GM12864 (cell line): ENCODE results near the gene SMARCD3.

ENCODE experiments used
- DNase-seq: peaks from one replicate; pipeline ENCODE4 v3.0.0-alpha.2; 2011; ENCODE audit warnings: low read depth
- H3K4me3 ChIP-seq: 2 replicates; pipeline ENCODE4 v1.5.1; 2011; ENCODE audit warnings: mild to moderate bottlenecking, low read depth, low read length, control low read depth
- CTCF ChIP-seq: IDR thresholded peaks from 2 replicates; pipeline ENCODE4 v1.5.1; 2011; ENCODE audit warnings: low read depth, mild to moderate bottlenecking, moderate library complexity, low read length, control low read depth, inconsistent platforms; ENCODE audit errors: missing control alignments

SMARCD3 gene

GRCh38 chr7:151248346-151249033, at the start of gene SMARCD3:
TSS of gene SMARCD3 (minus strand) at chr7:151248694. CDS start at chr7:151248562, 132 bp downstream.
- TF ChIP-seq CTCF: no peak
- no peak for DNase-seq
- no peak within 1 kb of the TSS for H3K4me3 ChIP-seq

GRCh38 chr7:151296202-151296992, 47.9 kb upstream of the SMARCD3 start:
- no peak for DNase-seq
- H3K4me3 ChIP-seq: no peak overlapping the region
- no peak for TF ChIP-seq CTCF

- TF ChIP-seq CTCF: no peak
- no peak for DNase-seq
- H3K4me3 ChIP-seq: no peak overlapping the region
Observed at GRCh38 chr7:151292850-151293249, 44.4 kb upstream of the SMARCD3 start.

- no peak for TF ChIP-seq CTCF
- H3K4me3 ChIP-seq: no peak overlapping the region
- DNase-seq: no peak
Observed at GRCh38 chr7:151291206-151291605, 42.7 kb upstream of the SMARCD3 start.

GRCh38 chr7:151290355-151290760, 41.9 kb upstream of the SMARCD3 start:
- no peak overlapping the region for H3K4me3 ChIP-seq
- no peak for TF ChIP-seq CTCF
- DNase-seq: no peak

GRCh38 chr7:151289891-151290290, 41.4 kb upstream of the SMARCD3 start:
- TF ChIP-seq CTCF: no peak
- H3K4me3 ChIP-seq: no peak overlapping the region
- no peak for DNase-seq
